T-helper 2 cell (primary cell): ENCODE data around the gene NEU1.

ENCODE experiments used
- DNase-seq, 5 experiments: peaks; one replicate each; pipeline versions ENCODE4 v3.0.0 to v3.0.0-alpha.2; 2012 to 2022

The NEU1 gene

GRCh38 chr6:31892821-31893220 lies 30.2 kb upstream of the NEU1 start:
- DNase-seq = no peak

GRCh38 chr6:31889331-31889972 lies 26.8 kb upstream of the NEU1 start:
- DNase-seq = no peak

- DNase-seq = peak in 3 of 5 experiments; percentile 35 to 43 (median 42)
These were observed 25.9 kb upstream of the NEU1 start for GRCh38 chr6:31888276-31889258.

- DNase-seq = no peak
These were observed 24.8 kb upstream of the NEU1 start for GRCh38 chr6:31887173-31888007.

- DNase-seq = no peak
These were observed 23.9 kb upstream of the NEU1 start for GRCh38 chr6:31886541-31886991.

- DNase-seq = no peak
These were observed 22.0 kb upstream of the NEU1 start for GRCh38 chr6:31884528-31885035.

GRCh38 chr6:31883676-31884075 lies 21.1 kb upstream of the NEU1 start:
- DNase-seq = no peak

- no peak for DNase-seq
These were observed 19.7 kb upstream of the NEU1 start for GRCh38 chr6:31882344-31882743.

- DNase-seq = no peak
These were observed 18.7 kb upstream of the NEU1 start for GRCh38 chr6:31881136-31881859.

GRCh38 chr6:31880616-31881015 lies 18.0 kb upstream of the NEU1 start:
- DNase-seq = no peak

- DNase-seq = no peak
These were observed 17.3 kb upstream of the NEU1 start for GRCh38 chr6:31879901-31880300.

GRCh38 chr6:31879143-31879542 lies 16.5 kb upstream of the NEU1 start:
- no peak for DNase-seq

GRCh38 chr6:31878726-31879125 lies 16.1 kb upstream of the NEU1 start, which contains the start of gene SLC44A4:
Gene SLC44A4, minus strand, starts transcription at chr6:31878997. Its CDS starts 17 bp downstream, at chr6:31878980.
- no peak for DNase-seq

GRCh38 chr6:31878222-31878621 lies 15.6 kb upstream of the NEU1 start:
- DNase-seq = no peak

- DNase-seq = no peak
These were observed 15.1 kb upstream of the NEU1 start for GRCh38 chr6:31877651-31878161.

- DNase-seq = no peak
These were observed 14.6 kb upstream of the NEU1 start for GRCh38 chr6:31877125-31877650.

- DNase-seq = no peak
These were observed 13.7 kb upstream of the NEU1 start for GRCh38 chr6:31876357-31876756.

- no peak for DNase-seq
These were observed 13.3 kb upstream of the NEU1 start for GRCh38 chr6:31875877-31876276.

GRCh38 chr6:31874836-31875572 lies 12.4 kb upstream of the NEU1 start:
- DNase-seq = no peak

- no peak for DNase-seq
These were observed 11.6 kb upstream of the NEU1 start for GRCh38 chr6:31874084-31874670.
